Effector memory CD4-positive, alpha-beta T cell (primary cell): Measurements from ENCODE around the gene RSPH1.

Experiments
- DNase-seq, 3 donors: peaks; one replicate each; pipeline ENCODE4 v3.0.0-alpha.2; 2020
- H3K27ac ChIP-seq: 2 replicates; pipeline ENCODE4 v1.7.0; 2013; ENCODE audit warnings: mild to moderate bottlenecking, low read length, moderate library complexity; ENCODE audit not compliant: insufficient read depth, poor library complexity, severe bottlenecking
- H3K27me3 ChIP-seq: replicated peaks from 2 replicates; pipeline ENCODE4 v1.7.0; 2013; ENCODE audit warnings: mild to moderate bottlenecking, low read length; ENCODE audit not compliant: insufficient read depth, control insufficient read depth, poor library complexity, severe bottlenecking
- H3K36me3 ChIP-seq: 2 replicates; pipeline ENCODE4 v1.7.0; 2013; ENCODE audit warnings: mild to moderate bottlenecking, low read length, moderate library complexity; ENCODE audit not compliant: control insufficient read depth, insufficient read depth
- H3K4me1 ChIP-seq: 2 replicates; pipeline ENCODE4 v1.7.0; 2013; ENCODE audit warnings: low read length, mild to moderate bottlenecking; ENCODE audit not compliant: control insufficient read depth, insufficient read depth, poor library complexity, severe bottlenecking
- H3K4me3 ChIP-seq: 2 replicates; pipeline ENCODE4 v1.7.0; 2013; ENCODE audit warnings: low read length, low read depth, mild to moderate bottlenecking; ENCODE audit not compliant: insufficient read depth, poor library complexity, severe bottlenecking
- H3K9me3 ChIP-seq: 2 replicates; pipeline ENCODE4 v1.7.0; 2013; ENCODE audit warnings: mild to moderate bottlenecking, low read length, moderate library complexity; ENCODE audit not compliant: control insufficient read depth

The RSPH1 gene

GRCh38 chr21:42452401-42453223 is 43.4 kb downstream of the RSPH1 start:
- Histone ChIP-seq H3K9me3 (no peaks in the 10 kb centered on the region), H3K36me3 (peaks cover 6% of the 10 kb centered on the region), H3K4me1 (peaks cover 4% of the 10 kb centered on the region), H3K27me3 (no peaks in the 10 kb centered on the region), H3K27ac (no peak overlapping the region), H3K4me3 (no peak overlapping the region)
- no peak for DNase-seq

GRCh38 chr21:42451941-42452340 is 44.1 kb downstream of the RSPH1 start:
- Histone ChIP-seq H3K27ac (no peak overlapping the region), H3K4me1 (peaks cover 4% of the 10 kb centered on the region), H3K9me3 (no peaks in the 10 kb centered on the region), H3K4me3 (no peak overlapping the region), H3K36me3 (peaks cover 13% of the 10 kb centered on the region), H3K27me3 (no peaks in the 10 kb centered on the region)
- DNase-seq, result no peak

- no peaks in the 10 kb centered on the region for H3K27me3 ChIP-seq
- H3K27ac ChIP-seq, result no peak overlapping the region
- DNase-seq, result no peak
- H3K36me3 ChIP-seq, result peaks cover 37% of the 10 kb centered on the region
- no peak overlapping the region for H3K4me3 ChIP-seq
- H3K4me1 ChIP-seq, result peaks cover 4% of the 10 kb centered on the region
- no peaks in the 10 kb centered on the region for H3K9me3 ChIP-seq
Measured at GRCh38 chr21:42448686-42449085, 47.3 kb downstream of the RSPH1 start.

- H3K4me1 ChIP-seq, result peaks cover 4% of the 10 kb centered on the region
- no peaks in the 10 kb centered on the region for H3K9me3 ChIP-seq
- H3K27ac ChIP-seq, result no peak overlapping the region
- no peak for DNase-seq
- no peak overlapping the region for H3K4me3 ChIP-seq
- peaks cover 46% of the 10 kb centered on the region for H3K36me3 ChIP-seq
- H3K27me3 ChIP-seq, result no peaks in the 10 kb centered on the region
Measured at GRCh38 chr21:42447732-42448131, 48.3 kb downstream of the RSPH1 start.

GRCh38 chr21:42447182-42447581 is 48.8 kb downstream of the RSPH1 start:
- no peak for DNase-seq

GRCh38 chr21:42446531-42446930 is 49.5 kb downstream of the RSPH1 start:
- H3K27me3 ChIP-seq, result no peaks in the 10 kb centered on the region
- peaks cover 4% of the 10 kb centered on the region for H3K4me1 ChIP-seq
- H3K36me3 ChIP-seq, result peaks cover 53% of the 10 kb centered on the region
- no peaks in the 10 kb centered on the region for H3K9me3 ChIP-seq
- no peak overlapping the region for H3K4me3 ChIP-seq
- H3K27ac ChIP-seq, result no peak overlapping the region
- DNase-seq, result no peak

More at GRCh38 chr21:42447182-42447581, 48.8 kb downstream of the RSPH1 start:
- H3K4me1 ChIP-seq, result peaks cover 4% of the 10 kb centered on the region
- H3K27ac ChIP-seq, result no peak overlapping the region
- H3K9me3 ChIP-seq, result no peaks in the 10 kb centered on the region
- no peaks in the 10 kb centered on the region for H3K27me3 ChIP-seq
- peaks cover 46% of the 10 kb centered on the region for H3K36me3 ChIP-seq
- H3K4me3 ChIP-seq, result no peak overlapping the region

GRCh38 chr21:42445311-42445710 is 50.7 kb downstream of the RSPH1 start:
- Histone ChIP-seq H3K36me3 (peaks cover 57% of the 10 kb centered on the region), H3K4me1 (peaks cover under 1% of the 10 kb centered on the region), H3K4me3 (no peak overlapping the region), H3K27me3 (no peaks in the 10 kb centered on the region), H3K27ac (no peak overlapping the region), H3K9me3 (no peaks in the 10 kb centered on the region)
- DNase-seq, result no peak

GRCh38 chr21:42444745-42445059 is 51.3 kb downstream of the RSPH1 start:
- no peaks in the 10 kb centered on the region for H3K9me3 ChIP-seq

GRCh38 chr21:42443876-42444744 is 51.9 kb downstream of the RSPH1 start:
- no peak for DNase-seq
- H3K27me3 ChIP-seq, result no peaks in the 10 kb centered on the region
- H3K4me3 ChIP-seq, result no peak overlapping the region
- H3K4me1 ChIP-seq, result no peaks in the 10 kb centered on the region
- no peak overlapping the region for H3K27ac ChIP-seq
- H3K36me3 ChIP-seq, result peaks cover 67% of the 10 kb centered on the region
- no peaks in the 10 kb centered on the region for H3K9me3 ChIP-seq

More at GRCh38 chr21:42444745-42445059, 51.3 kb downstream of the RSPH1 start:
- H3K27ac ChIP-seq, result no peak overlapping the region
- H3K36me3 ChIP-seq, result peaks cover 61% of the 10 kb centered on the region
- H3K27me3 ChIP-seq, result no peaks in the 10 kb centered on the region
- H3K4me3 ChIP-seq, result no peak overlapping the region
- H3K4me1 ChIP-seq, result no peaks in the 10 kb centered on the region
- DNase-seq, result no peak
